Mesenchymal stem cell (in vitro differentiated cells and primary cell): ENCODE data around the gene STK32C.

Source experiments
- DNase-seq: peaks from one replicate; pipeline ENCODE4 v3.0.0-alpha.2; 2013
- H2AFZ ChIP-seq: one replicate; pipeline ENCODE4 v1.6.1; 2013; ENCODE audit warnings: low read depth, mild to moderate bottlenecking, control low read depth, inconsistent platforms, low read length, moderate library complexity
- H2AK5ac ChIP-seq: 2 replicates; pipeline ENCODE4 v1.6.1; 2013; ENCODE audit warnings: low read length, moderate library complexity, mild to moderate bottlenecking, inconsistent platforms; ENCODE audit not compliant: severe bottlenecking
- H2BK120ac ChIP-seq: one replicate; pipeline ENCODE4 v1.6.1; 2013; ENCODE audit warnings: low read depth, mild to moderate bottlenecking, inconsistent platforms, low read length, moderate library complexity
- H2BK12ac ChIP-seq, 2 experiments: one replicate each; pipeline ENCODE4 v1.6.1; 2013; ENCODE audit warnings: inconsistent platforms in 2 of 2, low read length in 2 of 2, mild to moderate bottlenecking in 2 of 2, moderate library complexity in 2 of 2, control low read depth in 1 of 2
- H2BK15ac ChIP-seq: one replicate; pipeline ENCODE4 v1.6.1; 2013; ENCODE audit warnings: mild to moderate bottlenecking, low read depth, inconsistent platforms; ENCODE audit not compliant: poor library complexity, severe bottlenecking
- H2BK5ac ChIP-seq: 2 replicates; pipeline ENCODE4 v1.6.1; 2013; ENCODE audit warnings: low read depth, mild to moderate bottlenecking, low read length, control low read depth, inconsistent platforms; ENCODE audit not compliant: poor library complexity, severe bottlenecking
- H3K14ac ChIP-seq, 2 experiments: one replicate each; pipeline ENCODE4 v1.6.1; 2013; ENCODE audit warnings: inconsistent platforms in 2 of 2, low read length in 2 of 2, control low read depth in 1 of 2, mild to moderate bottlenecking in 1 of 2, moderate library complexity in 1 of 2
- H3K18ac ChIP-seq, 2 experiments: one replicate each; pipeline ENCODE4 v1.6.1; 2013; ENCODE audit warnings: inconsistent platforms in 2 of 2, low read length in 2 of 2, control low read depth in 1 of 2, low read depth in 1 of 2, mild to moderate bottlenecking in 1 of 2
- H3K23ac ChIP-seq, 2 experiments: one replicate each; pipeline ENCODE4 v1.6.1; 2013; ENCODE audit warnings: inconsistent platforms in 2 of 2, low read length in 2 of 2, mild to moderate bottlenecking in 2 of 2, moderate library complexity in 2 of 2, control low read depth in 1 of 2
- H3K27ac ChIP-seq: 2 replicates; pipeline ENCODE4 v1.5.1; 2013; ENCODE audit warnings: mild to moderate bottlenecking, moderate library complexity, low read length, control low read depth, inconsistent platforms; ENCODE audit not compliant: poor library complexity, severe bottlenecking
- H3K27me3 ChIP-seq, 2 experiments: 2 replicates each; pipeline versions ENCODE4 v1.6.1 to v1.7.0; 2013; ENCODE audit warnings: low read length in 2 of 2, mild to moderate bottlenecking in 2 of 2, moderate library complexity in 2 of 2, control low read depth in 1 of 2, inconsistent platforms in 1 of 2; ENCODE audit not compliant: control insufficient read depth in 1 of 2, insufficient read depth in 1 of 2
- H3K36me3 ChIP-seq, 2 experiments: 2 replicates each; pipeline versions ENCODE4 v1.6.1 to v1.7.0; 2013; ENCODE audit warnings: low read length in 2 of 2, control low read depth in 1 of 2, inconsistent platforms in 1 of 2, low read depth in 1 of 2, mild to moderate bottlenecking in 1 of 2; ENCODE audit not compliant: insufficient read depth in 2 of 2, control insufficient read depth in 1 of 2
- H3K4ac ChIP-seq, 2 experiments: one replicate each; pipeline ENCODE4 v1.6.1; 2013; ENCODE audit warnings: inconsistent platforms in 2 of 2, low read length in 2 of 2, mild to moderate bottlenecking in 2 of 2, moderate library complexity in 2 of 2, control low read depth in 1 of 2, low read depth in 1 of 2
- H3K4me1 ChIP-seq: 2 replicates; pipeline ENCODE4 v1.6.1; 2013; ENCODE audit warnings: low read depth, low read length, control low read depth; ENCODE audit not compliant: control insufficient read depth, insufficient read depth
- H3K4me2 ChIP-seq: 2 replicates; pipeline ENCODE4 v1.6.1; 2013; ENCODE audit warnings: low read length, mild to moderate bottlenecking, inconsistent platforms; ENCODE audit not compliant: poor library complexity, severe bottlenecking
- H3K4me3 ChIP-seq, 2 experiments: 2 replicates each; pipeline versions ENCODE4 v1.5.1 to v1.7.0; 2013; ENCODE audit warnings: low read length in 2 of 2, mild to moderate bottlenecking in 2 of 2, control low read depth in 1 of 2, low read depth in 1 of 2; ENCODE audit not compliant: insufficient read depth in 1 of 2
- H3K79me1 ChIP-seq: replicated peaks from 2 replicates; pipeline ENCODE4 v1.6.1; 2013; ENCODE audit warnings: mild to moderate bottlenecking, control low read depth, low read length, inconsistent platforms; ENCODE audit not compliant: poor library complexity, severe bottlenecking
- H3K9ac ChIP-seq: 2 replicates; pipeline ENCODE4 v1.7.0; 2013; ENCODE audit warnings: mild to moderate bottlenecking, low read length, moderate library complexity
- H3K9me3 ChIP-seq: 2 replicates; pipeline ENCODE4 v1.7.0; 2013; ENCODE audit warnings: mild to moderate bottlenecking, low read length; ENCODE audit not compliant: control insufficient read depth
- H4K8ac ChIP-seq: one replicate; pipeline ENCODE4 v1.6.1; 2013; ENCODE audit warnings: inconsistent platforms, mild to moderate bottlenecking, low read length, moderate library complexity
- H4K91ac ChIP-seq: one replicate; pipeline ENCODE4 v1.6.1; 2013; ENCODE audit warnings: mild to moderate bottlenecking, low read length, inconsistent platforms
- WGBS: methylation state at CpG from one replicate; pipeline ENCODE4 v1.1.7; 2013; ENCODE audit warnings: mixed read lengths; 5-methylcytosine and 5-hydroxymethylcytosine counted together

The STK32C gene

GRCh38 chr10:132293201-132293812, 14.4 kb downstream of the STK32C start:
- 57% methylated on average over 16 of the region's 16 CpGs for WGBS
- Histone ChIP-seq H3K4me1 (peaks cover 15% of the 10 kb centered on the region), H3K9me3 (peaks cover 13% of the 10 kb centered on the region), H3K4me2 (no peak overlapping the region), H3K36me3 (no peaks in the 10 kb centered on the region), H3K27ac (no peak overlapping the region), H3K79me1 (peaks cover 21% of the 10 kb centered on the region), H2AK5ac (no peak overlapping the region), H2BK12ac (no peak overlapping the region), H3K27me3 (peaks cover 4 to 8% of the 10 kb centered on the region in 2 experiments), H2BK15ac (no peak overlapping the region), H2BK120ac (no peak overlapping the region), H2AFZ (no peak overlapping the region), H2BK5ac (no peak overlapping the region), H3K23ac (peak overlapping the region in 1 of 2 experiments; percentile 41), H3K14ac (no peak overlapping the region), H4K91ac (no peak overlapping the region), H3K18ac (no peak overlapping the region), H3K9ac (no peak overlapping the region), H4K8ac (no peak overlapping the region), H3K4me3 (no peak overlapping the region), H3K4ac (no peak overlapping the region)
- DNase-seq = no peak

GRCh38 chr10:132292287-132293200, 15.2 kb downstream of the STK32C start:
- peaks cover 21% of the 10 kb centered on the region for H3K79me1 ChIP-seq
- H3K23ac ChIP-seq = no peak overlapping the region
- no peak overlapping the region for H2BK12ac ChIP-seq
- DNase-seq = no peak
- no peak overlapping the region for H3K18ac ChIP-seq
- H3K36me3 ChIP-seq = no peaks in the 10 kb centered on the region
- peaks cover 15% of the 10 kb centered on the region for H3K9me3 ChIP-seq
- no peak overlapping the region for H3K4me3 ChIP-seq
- H3K4me2 ChIP-seq = no peak overlapping the region
- H3K4ac ChIP-seq = no peak overlapping the region
- H2AK5ac ChIP-seq = no peak overlapping the region
- H4K8ac ChIP-seq = no peak overlapping the region
- H3K14ac ChIP-seq = peak overlapping the region in 1 of 2 experiments; percentile 20
- peaks cover 7 to 8% of the 10 kb centered on the region in 2 experiments for H3K27me3 ChIP-seq
- H4K91ac ChIP-seq = no peak overlapping the region
- peaks cover 15% of the 10 kb centered on the region for H3K4me1 ChIP-seq
- no peak overlapping the region for H3K27ac ChIP-seq
- no peak overlapping the region for H2BK5ac ChIP-seq
- H3K9ac ChIP-seq = no peak overlapping the region
- H2BK15ac ChIP-seq = no peak overlapping the region
- no peak overlapping the region for H2BK120ac ChIP-seq
- WGBS = 91% methylated on average over 27 of the region's 30 CpGs
- no peak overlapping the region for H2AFZ ChIP-seq

- H3K27ac ChIP-seq = no peak overlapping the region
- H4K91ac ChIP-seq = no peak overlapping the region
- 66% methylated on average over 5 of the region's 5 CpGs for WGBS
- H2AK5ac ChIP-seq = no peak overlapping the region
- H3K4ac ChIP-seq = no peak overlapping the region
- H3K4me3 ChIP-seq = no peak overlapping the region
- no peak overlapping the region for H2BK120ac ChIP-seq
- H4K8ac ChIP-seq = no peak overlapping the region
- H3K4me1 ChIP-seq = peaks cover 15% of the 10 kb centered on the region
- no peak for DNase-seq
- peak overlapping the region in 1 of 2 experiments; percentile 35 for H3K14ac ChIP-seq
- no peak overlapping the region for H3K18ac ChIP-seq
- peaks cover 7 to 8% of the 10 kb centered on the region in 2 experiments for H3K27me3 ChIP-seq
- no peaks in the 10 kb centered on the region for H3K36me3 ChIP-seq
- no peak overlapping the region for H3K9ac ChIP-seq
- H2AFZ ChIP-seq = no peak overlapping the region
- H3K79me1 ChIP-seq = peaks cover 18% of the 10 kb centered on the region
- no peak overlapping the region for H3K23ac ChIP-seq
- peaks cover 15% of the 10 kb centered on the region for H3K9me3 ChIP-seq
- no peak overlapping the region for H2BK15ac ChIP-seq
- H2BK12ac ChIP-seq = no peak overlapping the region
- H2BK5ac ChIP-seq = no peak overlapping the region
- H3K4me2 ChIP-seq = no peak overlapping the region
Observed at GRCh38 chr10:132291826-132292225, 15.9 kb downstream of the STK32C start.

- Histone ChIP-seq H4K91ac (no peak overlapping the region), H3K14ac (no peak overlapping the region), H3K9me3 (peaks cover 15% of the 10 kb centered on the region), H2BK120ac (no peak overlapping the region), H3K4me3 (no peak overlapping the region), H3K18ac (no peak overlapping the region), H3K4ac (no peak overlapping the region), H2BK12ac (no peak overlapping the region), H3K27me3 (peaks cover 7 to 8% of the 10 kb centered on the region in 2 experiments), H2AK5ac (no peak overlapping the region), H2AFZ (no peak overlapping the region), H2BK15ac (no peak overlapping the region), H3K4me1 (peaks cover 14% of the 10 kb centered on the region), H2BK5ac (no peak overlapping the region), H3K4me2 (no peak overlapping the region), H3K9ac (no peak overlapping the region), H3K23ac (no peak overlapping the region), H4K8ac (no peak overlapping the region), H3K27ac (no peak overlapping the region), H3K36me3 (no peaks in the 10 kb centered on the region), H3K79me1 (peaks cover 16% of the 10 kb centered on the region)
- DNase-seq = no peak
- WGBS = 88% methylated on average over 6 of the region's 6 CpGs
Observed at GRCh38 chr10:132290631-132291030, 17.1 kb downstream of the STK32C start.
